GM18907 (cell line): ENCODE data around the gene SH3GL3.

ENCODE experiments used
- ATAC-seq: cut with Tn5 transposase; IDR thresholded peaks from one replicate; pipeline ENCODE4 v1.9.1; 2021; ENCODE audit warnings: mild to moderate bottlenecking, moderate library complexity; ENCODE audit not compliant: unreplicated experiment

Gene SH3GL3

GRCh38 chr15:83446904-83447709, at the start of gene SH3GL3:
Gene SH3GL3 (plus strand): TSS chr15:83447341. CDS start chr15:83447534, 193 bp downstream.
- no peak for ATAC-seq

GRCh38 chr15:83398626-83399025, 48.5 kb upstream of the SH3GL3 start:
- no peak for ATAC-seq

- no peak for ATAC-seq
Measured at GRCh38 chr15:83404121-83404520, 43.0 kb upstream of the SH3GL3 start.

- no peak for ATAC-seq
Measured at GRCh38 chr15:83410532-83410931, 36.6 kb upstream of the SH3GL3 start.

GRCh38 chr15:83413054-83413719, 34.0 kb upstream of the SH3GL3 start:
- no peak for ATAC-seq

- no peak for ATAC-seq
Measured at GRCh38 chr15:83422081-83422480, 25.1 kb upstream of the SH3GL3 start.

GRCh38 chr15:83422541-83422940, 24.6 kb upstream of the SH3GL3 start:
- no peak for ATAC-seq

GRCh38 chr15:83424101-83424500, 23.0 kb upstream of the SH3GL3 start:
- ATAC-seq, result no peak

- no peak for ATAC-seq
Measured at GRCh38 chr15:83430441-83430840, 16.7 kb upstream of the SH3GL3 start.

GRCh38 chr15:83431521-83431920, 15.6 kb upstream of the SH3GL3 start:
- ATAC-seq, result no peak

GRCh38 chr15:83435202-83435601, 11.9 kb upstream of the SH3GL3 start:
- no peak for ATAC-seq

GRCh38 chr15:83435782-83436181, 11.4 kb upstream of the SH3GL3 start:
- no peak for ATAC-seq

GRCh38 chr15:83436513-83437158, 10.5 kb upstream of the SH3GL3 start:
- no peak for ATAC-seq

- ATAC-seq, result no peak
Measured at GRCh38 chr15:83443076-83443847, 3.9 kb upstream of the SH3GL3 start.

GRCh38 chr15:83444936-83445335, 2.2 kb upstream of the SH3GL3 start:
- ATAC-seq, result no peak

GRCh38 chr15:83445643-83446042, 1.5 kb upstream of the SH3GL3 start:
- ATAC-seq, result no peak

GRCh38 chr15:83446417-83446816, 724 bp upstream of the SH3GL3 start:
- ATAC-seq, result no peak

GRCh38 chr15:83449250-83449671, 2.1 kb downstream of the SH3GL3 start:
- no peak for ATAC-seq

- ATAC-seq, result no peak
Measured at GRCh38 chr15:83449937-83450506, 2.9 kb downstream of the SH3GL3 start.

- no peak for ATAC-seq
Measured at GRCh38 chr15:83457149-83457548, 10.0 kb downstream of the SH3GL3 start.

- ATAC-seq, result no peak
Measured at GRCh38 chr15:83458381-83458780, 11.2 kb downstream of the SH3GL3 start.
